Endothelial cell of umbilical vein (primary cell): ENCODE results near the gene GDI2.

ENCODE experiments used
- EZH2 ChIP-seq: IDR thresholded peaks from 2 replicates; pipeline ENCODE4 v1.6.1; 2012; ENCODE audit warnings: borderline replicate concordance, low read depth, mild to moderate bottlenecking, moderate library complexity, low read length, inconsistent platforms; ENCODE audit not compliant: severe bottlenecking
- POLR2A ChIP-seq: IDR thresholded peaks from 2 replicates; pipeline ENCODE4 v1.6.1; 2012; ENCODE audit warnings: low read depth, mild to moderate bottlenecking, control low read depth, low read length
- POLR2AphosphoS5 ChIP-seq: IDR thresholded peaks from 2 replicates; pipeline ENCODE4 v1.6.1; 2012; ENCODE audit warnings: low read depth, mild to moderate bottlenecking, control low read depth, low read length, moderate library complexity; ENCODE audit not compliant: insufficient read depth
- TF ChIP-seq, protein P1 (sequence below), 2 donors: IDR thresholded peaks; 1 replicate in 1 of 2; 2 replicates in 1 of 2; pipeline ENCODE4 v1.5.1; 2011; ENCODE audit warnings: low read length in 2 of 2, mild to moderate bottlenecking in 2 of 2, moderate library complexity in 2 of 2, control low read depth in 1 of 2, inconsistent platforms in 1 of 2, low read depth in 1 of 2; ENCODE audit not compliant: insufficient read depth in 1 of 2; ENCODE audit errors: extremely low read depth in 1 of 2

- TF ChIP-seq, protein P1, sequence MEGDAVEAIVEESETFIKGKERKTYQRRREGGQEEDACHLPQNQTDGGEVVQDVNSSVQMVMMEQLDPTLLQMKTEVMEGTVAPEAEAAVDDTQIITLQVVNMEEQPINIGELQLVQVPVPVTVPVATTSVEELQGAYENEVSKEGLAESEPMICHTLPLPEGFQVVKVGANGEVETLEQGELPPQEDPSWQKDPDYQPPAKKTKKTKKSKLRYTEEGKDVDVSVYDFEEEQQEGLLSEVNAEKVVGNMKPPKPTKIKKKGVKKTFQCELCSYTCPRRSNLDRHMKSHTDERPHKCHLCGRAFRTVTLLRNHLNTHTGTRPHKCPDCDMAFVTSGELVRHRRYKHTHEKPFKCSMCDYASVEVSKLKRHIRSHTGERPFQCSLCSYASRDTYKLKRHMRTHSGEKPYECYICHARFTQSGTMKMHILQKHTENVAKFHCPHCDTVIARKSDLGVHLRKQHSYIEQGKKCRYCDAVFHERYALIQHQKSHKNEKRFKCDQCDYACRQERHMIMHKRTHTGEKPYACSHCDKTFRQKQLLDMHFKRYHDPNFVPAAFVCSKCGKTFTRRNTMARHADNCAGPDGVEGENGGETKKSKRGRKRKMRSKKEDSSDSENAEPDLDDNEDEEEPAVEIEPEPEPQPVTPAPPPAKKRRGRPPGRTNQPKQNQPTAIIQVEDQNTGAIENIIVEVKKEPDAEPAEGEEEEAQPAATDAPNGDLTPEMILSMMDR (IDR thresholded peaks at IDR 0.05; ENCODE audit: extremely low read depth in 1 of 2, insufficient read depth in 1 of 2, low read depth in 1 of 2, low read length in 2 of 2) = no peak
- no peak for TF ChIP-seq POLR2A
- TF ChIP-seq EZH2 = no peak
- no peak for TF ChIP-seq POLR2AphosphoS5
Measured at GRCh38 chr10:5760515-5760914, 52.7 kb downstream of the GDI2 start.
